ENCODE measurements around the gene FAM111A. TPM values are rescaled to one million over a fixed set of nuclear protein-coding genes. Genes with fewer than 3 reads are reported as not detected.

FAM111A gene
- total and polyA plus RNA-seq, 10 of the 15 experiments (the other 5 are each of a cell fraction or from before 2014, with no cell fraction given) = 26.6 to 95.0 (median 67.5) TPM

- Histone ChIP-seq H3K9me3 (replicated peaks; ENCODE audit: control insufficient read depth, insufficient read depth, low read length) (peaks cover 2% of the 10 kb centered on the region; the same call in 2 of the 3 replicates), H3K36me3 (ENCODE audit: control insufficient read depth in 2 of 2, insufficient read depth in 2 of 2, low read length in 1 of 2) (0 out of 4 replicates have a peak, but pooled peaks cover 0 to 3% of the 10 kb centered on the region in 2 experiments), H4K20me1 (ENCODE audit: control insufficient read depth, insufficient read depth) (no peaks in the 10 kb centered on the region), H3K9ac (ENCODE audit: control insufficient read depth, insufficient read depth, low read length) (no peak overlapping the region), H3K4me2 (ENCODE audit: control insufficient read depth, insufficient read depth) (no peak overlapping the region), H2AFZ (ENCODE audit: control insufficient read depth, low read depth, low read length) (no peak overlapping the region), H3K4me3 (no peak overlapping the region), H3K27ac (ENCODE audit: control insufficient read depth, insufficient read depth) (no peak overlapping the region), H3K79me2 (ENCODE audit: control insufficient read depth, insufficient read depth, low read length) (no peaks in the 10 kb centered on the region), H3K4me1 (ENCODE audit: control insufficient read depth, insufficient read depth, low read length) (no peaks in the 10 kb centered on the region), H3K27me3 (replicated peaks in 1 of 2; ENCODE audit: control insufficient read depth in 2 of 2, insufficient read depth in 2 of 2, low read length in 1 of 2) (no peaks in the 10 kb centered on the region)
- ChIA-PET SMC1A (ENCODE audit: uncharacterized antibody, unreplicated experiment) (interaction anchor here (1.4 to 3.1 kb wide), 2 partner anchors 21 to 79 kb away, joined by 4 to 22 read pairs; no protein-coding TSS in a partner anchor), POLR2A (no interaction called here), CTCF (interaction anchor here (0.9 to 12.0 kb wide), 5 partner anchors 18 to 79 kb away, joined by 3 to 250 read pairs (median 6); no protein-coding TSS in a partner anchor), RAD21 (ENCODE audit: unreplicated experiment) (interaction anchor here (1.6 kb wide), 1 partner anchor 21 kb away, joined by 9 read pairs; no protein-coding TSS in a partner anchor)
- 98% methylated on average over 17 of the region's 17 CpGs for WGBS (ENCODE audit: insufficient coverage, insufficient replicate concordance, low lambda C conversion rate, missing lambda C conversion rate)
- intact Hi-C loops (cut with micrococcal nuclease; ENCODE audit: unreplicated experiment) = loop anchor here (5.0 to 10.0 kb wide), 2 partner anchors 235 to 342 kb away; no protein-coding TSS in a partner anchor
- DNase-seq (ENCODE audit: low read depth, low spot score) = no peak
- TF ChIP-seq NKRF (conservative IDR thresholded peaks at IDR 0.05) = no peak
- ATAC-seq = no peak
- no peak for FAIRE-seq
- no TSS peak for BruUV-seq (replicated peaks)
- in situ Hi-C loops (cut with MboI) = no loop called here
Observed at GRCh38 chr11:59137190-59137589, 5.5 kb upstream of the FAM111A start.

GRCh38 chr11:59138643-59139042 is 4.0 kb upstream of the FAM111A start:
- Histone ChIP-seq H3K79me2 (ENCODE audit: control insufficient read depth, insufficient read depth, low read length) (peaks cover 7% of the 10 kb centered on the region), H4K20me1 (ENCODE audit: control insufficient read depth, insufficient read depth) (no peaks in the 10 kb centered on the region), H3K27me3 (replicated peaks in 1 of 2; ENCODE audit: control insufficient read depth in 2 of 2, insufficient read depth in 2 of 2, low read length in 1 of 2) (no peaks in the 10 kb centered on the region), H3K9me3 (replicated peaks; ENCODE audit: control insufficient read depth, insufficient read depth, low read length) (no peaks in the 10 kb centered on the region), H3K9ac (ENCODE audit: control insufficient read depth, insufficient read depth, low read length) (no peak overlapping the region), H2AFZ (ENCODE audit: control insufficient read depth, low read depth, low read length) (no peak overlapping the region), H3K4me3 (no peak overlapping the region), H3K36me3 (ENCODE audit: control insufficient read depth in 2 of 2, insufficient read depth in 2 of 2, low read length in 1 of 2) (0 out of 4 replicates have a peak, but pooled peaks cover 0 to 3% of the 10 kb centered on the region in 2 experiments), H3K4me2 (ENCODE audit: control insufficient read depth, insufficient read depth) (no peak overlapping the region), H3K4me1 (ENCODE audit: control insufficient read depth, insufficient read depth, low read length) (no peaks in the 10 kb centered on the region), H3K27ac (ENCODE audit: control insufficient read depth, insufficient read depth) (no peak overlapping the region)
- ChIA-PET POLR2A (interaction anchor here (1.1 kb wide), 1 partner anchor 12 kb away, joined by 3 read pairs; no protein-coding TSS in a partner anchor), RAD21 (ENCODE audit: unreplicated experiment) (interaction anchor here (1.6 kb wide), 1 partner anchor 20 kb away, joined by 9 read pairs; no protein-coding TSS in a partner anchor), CTCF (interaction anchor here (0.6 to 12.0 kb wide), 6 partner anchors 19 to 86 kb away, joined by 3 to 250 read pairs (median 4); no protein-coding TSS in a partner anchor), SMC1A (ENCODE audit: uncharacterized antibody, unreplicated experiment) (interaction anchor here (1.0 to 1.2 kb wide), 2 partner anchors 80 to 86 kb away, joined by 3 read pairs; no protein-coding TSS in a partner anchor)
- FAIRE-seq = no peak
- BruUV-seq (replicated peaks) = no TSS peak
- TF ChIP-seq, protein P1, sequence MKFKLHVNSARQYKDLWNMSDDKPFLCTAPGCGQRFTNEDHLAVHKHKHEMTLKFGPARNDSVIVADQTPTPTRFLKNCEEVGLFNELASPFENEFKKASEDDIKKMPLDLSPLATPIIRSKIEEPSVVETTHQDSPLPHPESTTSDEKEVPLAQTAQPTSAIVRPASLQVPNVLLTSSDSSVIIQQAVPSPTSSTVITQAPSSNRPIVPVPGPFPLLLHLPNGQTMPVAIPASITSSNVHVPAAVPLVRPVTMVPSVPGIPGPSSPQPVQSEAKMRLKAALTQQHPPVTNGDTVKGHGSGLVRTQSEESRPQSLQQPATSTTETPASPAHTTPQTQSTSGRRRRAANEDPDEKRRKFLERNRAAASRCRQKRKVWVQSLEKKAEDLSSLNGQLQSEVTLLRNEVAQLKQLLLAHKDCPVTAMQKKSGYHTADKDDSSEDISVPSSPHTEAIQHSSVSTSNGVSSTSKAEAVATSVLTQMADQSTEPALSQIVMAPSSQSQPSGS (IDR thresholded peaks at IDR 0.05; ENCODE audit: low read length) = no peak
- TF ChIP-seq CBX5 (IDR thresholded peaks at IDR 0.05; ENCODE audit: low read depth) (no peak), JUND (IDR thresholded peaks at IDR 0.05; ENCODE audit: low read depth, low read length) (no peak)
- WGBS (ENCODE audit: insufficient coverage, insufficient replicate concordance, low lambda C conversion rate, missing lambda C conversion rate) = 65% methylated on average over 2 of the region's 2 CpGs
- ATAC-seq = no peak
- intact Hi-C loops (cut with micrococcal nuclease; ENCODE audit: unreplicated experiment) = loop anchor here (5.0 to 10.0 kb wide), 2 partner anchors 236 to 344 kb away; no protein-coding TSS in a partner anchor
- DNase-seq (ENCODE audit: low read depth, low spot score) = no peak
- in situ Hi-C loops (cut with MboI) = no loop called here

Measured in GM12878 (cell line).